Fibroblast of skin of right biceps (primary cell): ENCODE results near the gene HOXB7.

ENCODE experiments used
- DNase-seq: peaks from one replicate; pipeline ENCODE4 v3.0.0-alpha.2; 2013

HOXB7 gene

DNA sequence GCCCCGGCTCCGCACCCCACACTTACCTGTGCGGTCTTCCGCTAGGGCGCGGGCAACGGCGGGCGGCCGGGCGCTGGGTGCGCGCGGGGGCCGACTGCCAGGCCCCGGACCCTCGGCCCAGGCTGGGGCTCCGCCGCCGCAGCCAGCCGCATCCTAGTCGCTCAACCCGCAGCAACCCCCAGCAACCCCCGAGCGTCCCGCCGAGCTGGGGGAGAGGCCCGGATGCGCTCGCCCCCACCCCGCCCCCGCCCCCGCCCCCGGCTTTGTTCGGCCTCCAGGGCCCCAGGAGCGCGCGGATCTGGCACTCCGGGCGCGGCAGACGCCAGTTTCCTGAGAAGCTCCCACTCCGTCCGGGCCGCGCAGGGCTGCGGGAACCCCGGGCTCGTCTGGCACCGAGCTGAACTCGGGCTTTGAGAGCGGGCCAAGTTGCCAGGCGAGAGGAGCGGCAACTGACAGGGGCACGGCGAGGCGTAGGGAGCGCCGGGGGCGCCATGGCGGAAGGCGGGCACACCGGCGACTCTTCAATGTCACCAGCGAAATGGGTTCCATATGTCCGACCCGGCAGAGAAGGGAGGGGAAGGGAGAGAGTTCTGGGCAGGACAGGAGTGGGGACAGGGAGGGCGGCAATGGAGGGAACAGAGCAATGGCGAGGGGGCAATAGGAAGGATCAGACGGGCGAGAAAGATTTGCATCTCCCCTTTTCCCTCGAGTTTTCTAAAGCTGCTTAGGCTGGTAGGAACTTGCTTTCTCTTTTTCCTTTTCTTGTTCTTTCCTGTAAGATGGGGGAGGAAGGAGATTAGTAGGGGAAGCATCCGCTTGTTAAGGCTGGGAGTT, 46.4 kb downstream of the HOXB7 start:
- peak; percentile 57 for DNase-seq

DNA sequence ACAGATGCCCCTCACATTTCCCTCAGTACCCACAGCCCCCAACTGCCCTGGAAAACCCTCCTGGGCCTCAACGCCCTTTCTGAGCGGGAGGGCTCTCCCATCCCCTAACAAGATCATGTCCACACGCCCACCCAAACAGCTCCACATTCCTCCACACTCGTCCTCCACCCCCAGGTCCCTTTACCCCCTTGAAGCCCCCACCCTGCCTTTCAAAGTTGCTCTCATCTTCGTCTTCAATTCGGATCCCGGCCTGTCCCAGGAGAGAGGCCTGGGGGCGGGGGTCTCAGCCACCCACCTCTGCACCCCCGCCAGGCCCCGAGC, 47.0 kb downstream of the HOXB7 start:
- no peak for DNase-seq

DNA sequence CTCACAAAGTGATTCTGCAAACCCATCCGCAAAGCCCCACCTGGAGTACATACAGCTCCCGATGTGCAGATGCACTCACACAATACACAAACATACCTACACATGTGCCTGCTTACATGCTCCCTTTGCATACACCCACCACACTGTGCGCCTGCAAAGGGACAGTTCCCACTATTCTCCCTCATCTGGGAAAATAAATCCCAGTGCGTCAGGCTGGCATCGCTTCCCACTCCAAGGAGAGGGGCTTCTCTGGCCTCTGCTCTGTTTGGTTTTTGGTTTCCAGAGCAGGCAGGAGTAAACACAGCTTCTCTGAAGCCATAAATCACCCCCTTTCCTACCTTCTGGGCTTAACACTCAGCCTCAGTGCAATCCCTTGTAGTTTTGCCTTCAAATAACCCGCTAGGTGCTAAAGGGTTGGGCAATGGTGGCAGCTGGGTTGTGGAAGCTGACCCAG, 47.4 kb downstream of the HOXB7 start:
- peak; percentile 58 for DNase-seq

DNA sequence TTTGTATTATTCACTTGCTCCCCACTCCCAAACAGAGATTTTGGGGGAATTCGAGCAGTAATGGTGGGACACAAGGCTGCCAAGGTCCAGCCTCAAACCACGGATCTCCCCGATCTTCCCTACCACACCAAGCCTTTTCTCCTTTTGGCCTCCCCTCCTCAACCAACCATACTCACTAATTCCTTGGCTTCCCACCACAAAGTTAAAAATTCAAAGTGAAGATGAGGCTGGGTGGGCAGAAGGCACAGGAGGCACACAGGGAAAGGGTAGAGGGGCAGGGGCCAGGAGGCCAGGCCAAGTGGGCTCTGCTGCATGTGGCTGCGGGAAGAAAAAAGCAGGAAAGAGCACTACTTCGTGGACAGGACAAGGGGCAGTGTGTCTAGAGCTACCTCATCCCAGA, 47.9 kb downstream of the HOXB7 start:
- no peak for DNase-seq

DNA sequence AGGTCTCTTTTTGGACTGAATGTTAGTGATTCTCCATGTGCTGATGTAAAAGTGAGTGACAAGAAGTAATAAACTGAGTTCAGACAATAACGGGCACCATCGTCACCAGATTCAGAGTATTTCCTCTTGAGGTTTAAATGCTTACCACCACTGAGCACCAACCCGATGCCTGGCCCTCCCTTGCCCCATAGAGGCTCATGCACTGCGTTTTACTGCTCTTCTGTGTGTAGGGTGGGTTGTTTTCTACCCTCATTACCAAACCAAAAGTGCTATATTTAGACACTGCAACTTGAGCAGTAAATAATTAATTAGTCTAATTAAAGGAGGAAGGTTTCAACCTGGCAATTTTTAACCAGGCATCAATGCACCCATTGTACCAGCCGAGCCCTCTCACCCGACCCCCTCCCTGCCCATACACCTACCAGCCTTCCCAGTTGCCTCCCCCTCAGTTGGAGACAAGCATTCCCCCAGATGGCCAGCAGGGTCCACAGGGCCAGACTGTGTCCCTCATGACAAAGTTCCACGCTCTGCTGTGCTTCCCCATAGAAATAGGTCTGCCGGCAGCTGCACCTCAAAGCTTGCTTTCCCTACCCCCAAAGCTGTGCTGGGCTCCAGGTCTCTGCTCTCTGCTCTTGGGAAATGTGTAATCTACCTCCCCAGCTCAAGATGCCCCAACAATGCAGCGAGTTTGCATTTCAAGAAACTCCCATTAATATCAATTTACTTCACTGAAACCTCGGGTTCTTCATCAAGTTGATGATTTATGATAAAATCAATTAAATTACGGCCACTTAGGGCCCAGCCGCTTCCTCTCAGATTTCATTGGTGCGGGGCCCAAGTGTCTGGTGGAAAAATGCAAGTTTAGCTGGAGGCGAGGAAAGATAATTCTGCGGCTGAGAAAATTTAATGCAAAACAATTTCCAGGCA, 48.7 kb downstream of the HOXB7 start:
- DNase-seq = peak; percentile 89

DNA sequence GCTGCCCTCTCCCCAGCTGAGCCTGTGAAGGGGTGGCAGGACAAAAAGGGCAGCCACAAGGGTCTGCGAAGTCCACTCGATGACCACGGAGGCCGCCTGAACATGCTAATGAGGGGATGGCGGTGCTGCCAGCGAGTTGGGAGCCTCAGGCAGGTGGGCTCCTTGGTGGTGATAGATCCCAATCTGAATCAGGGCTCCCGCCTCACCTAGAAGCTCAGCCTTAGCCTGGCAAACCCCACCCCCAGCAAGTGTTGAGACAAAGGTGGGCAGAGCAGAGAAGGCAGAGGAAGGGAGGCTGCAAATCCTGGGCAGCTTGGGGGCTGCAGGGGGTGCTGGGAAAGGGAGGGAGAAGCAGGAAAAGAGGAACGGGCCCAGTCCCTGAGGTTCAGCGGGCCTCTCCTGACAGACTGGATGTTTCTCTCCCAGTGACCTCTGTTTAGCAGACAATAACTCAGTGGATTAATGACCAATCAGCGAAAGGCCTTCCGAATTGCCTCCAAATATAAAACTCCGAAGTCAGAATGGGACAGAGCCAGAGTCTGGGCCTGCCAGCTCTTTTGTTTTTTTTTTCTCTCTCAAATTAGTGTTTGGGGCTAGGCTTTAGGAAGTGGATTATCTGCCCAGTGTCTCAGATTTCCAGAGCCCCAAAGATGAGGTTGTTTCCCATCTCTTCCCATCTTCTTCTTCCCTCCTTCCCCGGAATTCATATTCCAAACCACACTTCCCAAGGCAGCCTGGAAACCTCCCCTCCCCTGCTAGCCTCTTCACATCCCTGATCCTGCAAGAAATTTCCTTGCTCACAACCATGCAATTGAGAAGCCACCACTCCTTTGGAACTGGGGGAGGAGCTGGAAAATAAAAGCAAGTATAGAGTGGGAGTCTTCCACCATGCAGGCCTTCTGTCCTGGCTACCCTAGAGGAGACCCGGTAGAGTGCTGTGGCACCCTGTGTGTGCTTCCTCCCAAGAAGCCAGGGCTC, 50.7 kb downstream of the HOXB7 start:
- peak; percentile 75 for DNase-seq

DNA sequence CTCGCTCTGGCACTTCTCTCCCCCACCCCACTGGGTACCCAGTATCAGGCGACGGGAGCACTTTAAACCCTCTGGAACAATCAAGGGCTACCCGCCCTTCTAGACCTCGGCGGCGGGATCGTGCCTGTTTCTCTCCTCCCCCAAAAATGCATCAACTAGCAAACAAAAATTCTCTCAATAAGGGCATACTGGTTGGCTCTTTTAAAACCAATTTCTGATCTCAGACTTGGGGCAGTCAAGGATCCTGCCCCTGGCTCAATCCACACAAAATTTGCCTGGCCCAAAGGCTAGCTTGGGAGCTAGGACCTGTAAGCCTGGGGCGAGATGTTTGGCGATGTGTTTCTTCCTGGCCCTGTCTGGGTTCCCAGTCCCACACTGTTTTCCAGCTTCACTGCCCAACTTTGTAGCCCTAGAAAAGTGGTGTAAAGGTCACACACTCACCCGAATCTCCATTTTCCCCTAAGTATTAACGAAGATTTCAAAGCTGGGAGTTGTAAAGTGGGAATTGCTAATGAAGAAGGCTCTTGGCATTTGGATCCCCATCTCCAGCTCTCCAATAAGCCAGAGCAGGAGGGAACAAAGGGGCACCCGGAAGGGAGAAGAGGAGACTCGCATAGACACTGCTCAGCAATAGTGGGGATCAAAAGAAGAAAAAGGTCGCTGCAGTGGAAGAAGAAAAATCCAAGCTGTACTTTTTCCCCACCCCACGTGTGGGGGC, 51.5 kb downstream of the HOXB7 start:
- DNase-seq = no peak

DNA sequence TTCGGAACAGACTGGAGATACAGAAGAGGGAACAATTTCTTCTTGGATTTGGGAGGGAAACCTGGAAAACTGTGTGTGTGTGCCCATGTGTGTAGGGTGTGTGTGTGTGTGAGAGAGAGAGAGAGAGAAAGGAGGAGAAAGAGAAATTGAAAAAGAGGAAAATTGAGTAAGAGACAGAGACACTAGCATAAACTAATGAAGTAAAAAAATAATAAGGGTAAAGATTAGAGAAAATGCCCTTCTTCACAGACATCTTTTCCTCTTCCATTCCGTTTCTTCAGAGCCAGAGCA, 52.0 kb downstream of the HOXB7 start:
- no peak for DNase-seq

DNA sequence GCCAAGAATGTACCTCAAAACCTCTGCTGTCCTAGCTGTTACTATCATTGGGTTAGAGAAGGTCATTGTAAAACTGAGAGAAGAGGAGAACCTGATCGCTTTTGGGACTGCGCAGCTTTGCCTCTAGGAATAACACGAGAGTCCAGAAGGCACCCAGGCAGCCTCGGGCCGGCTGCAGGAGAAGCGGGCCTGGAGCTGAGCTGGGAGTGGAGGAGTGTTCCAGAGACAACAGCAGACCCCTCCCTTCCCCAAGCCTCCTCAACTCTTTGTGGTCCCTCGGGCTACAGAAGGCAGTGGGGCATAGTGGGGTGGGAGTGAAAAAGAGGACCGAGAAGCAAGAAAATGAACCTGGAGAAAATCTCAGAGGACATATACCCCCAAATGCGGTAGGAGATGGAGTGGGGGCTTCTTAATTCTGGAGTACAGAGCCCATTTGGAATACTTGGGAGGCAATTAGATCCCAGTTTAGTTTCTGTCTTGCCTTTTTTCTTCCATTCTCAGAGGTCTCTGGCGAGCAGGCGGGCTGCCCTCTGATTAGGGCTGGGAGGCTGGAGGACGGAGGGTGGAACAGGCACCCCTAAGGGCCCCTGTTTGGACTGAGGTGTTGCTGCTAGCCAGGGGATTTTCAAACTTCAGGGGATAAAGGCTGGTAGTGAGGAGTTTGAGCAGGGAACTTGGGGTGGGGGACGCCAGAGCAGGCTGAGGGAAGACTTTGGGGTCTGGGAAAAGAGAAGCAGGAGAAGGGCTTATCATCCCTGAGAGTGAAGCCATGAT, 52.6 kb downstream of the HOXB7 start:
- no peak for DNase-seq
